ENCODE measurements around the gene MPV17L2.
"Not testable (repeated sequence)": the region's sequence is repeated elsewhere in the genome, so short reads cannot be mapped to it uniquely, and the experiment has no call there.

MPV17L2 gene

DNA sequence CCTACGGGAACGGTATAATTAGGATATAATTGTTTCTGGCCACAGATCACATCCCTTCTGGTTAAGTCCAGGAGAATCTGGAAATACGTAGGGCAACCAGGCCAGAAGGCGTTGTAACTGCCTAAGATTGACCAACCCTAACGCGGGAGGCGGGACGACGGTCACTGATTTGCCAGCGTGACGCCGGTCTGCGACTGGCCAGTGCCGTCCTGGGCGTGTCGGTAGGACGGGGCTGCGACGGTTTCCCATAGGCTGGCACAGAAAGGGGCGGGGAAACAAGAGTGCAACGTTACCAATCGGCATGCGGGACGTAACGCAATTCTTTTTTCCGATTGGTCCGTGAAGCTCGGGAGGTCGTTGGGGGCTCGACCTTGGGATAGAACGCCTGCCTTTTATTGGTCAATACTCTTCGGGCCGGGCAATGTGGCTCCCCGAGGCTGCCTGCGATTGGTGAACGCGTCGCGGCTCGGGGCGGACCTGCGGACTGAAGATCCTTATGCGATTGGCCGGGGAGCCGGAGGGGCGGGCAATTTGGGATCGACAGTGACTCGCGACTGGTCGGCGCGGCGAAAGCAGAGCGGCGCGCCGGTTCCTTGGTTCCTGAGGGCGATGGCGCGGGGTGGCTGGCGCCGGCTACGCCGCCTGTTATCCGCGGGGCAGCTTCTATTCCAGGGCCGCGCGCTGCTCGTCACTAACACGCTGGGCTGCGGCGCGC, at the start of gene MPV17L2:
MPV17L2 (plus strand) TSS at position 546 of the 715 bp plus-strand sequence; CDS start at position 610, 64 bp downstream.
- DNase-seq (ENCODE audit: low read depth): peak; percentile 93

DNA sequence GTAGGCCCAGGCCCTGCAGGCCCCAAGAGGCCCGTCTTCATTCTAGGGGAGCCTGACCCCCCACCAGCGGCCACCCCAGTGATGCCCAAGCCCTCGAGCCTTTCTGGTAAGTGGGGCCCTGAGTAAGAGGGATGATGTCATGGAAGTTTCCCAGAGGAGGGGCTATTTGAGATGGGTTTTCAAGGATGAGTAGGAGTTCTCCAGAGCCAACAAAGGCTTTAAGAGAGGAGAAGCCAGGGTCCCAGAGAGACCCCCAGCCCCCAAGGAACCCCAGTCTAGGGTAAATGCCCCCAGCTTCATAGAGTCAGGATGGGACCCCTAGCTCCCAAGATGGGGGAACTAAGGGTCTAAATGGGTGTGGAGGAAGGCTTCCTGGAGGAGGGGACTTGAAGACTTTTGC, 49.1 kb upstream of the MPV17L2 start:
- no peak for DNase-seq (ENCODE audit: low read depth)

DNA sequence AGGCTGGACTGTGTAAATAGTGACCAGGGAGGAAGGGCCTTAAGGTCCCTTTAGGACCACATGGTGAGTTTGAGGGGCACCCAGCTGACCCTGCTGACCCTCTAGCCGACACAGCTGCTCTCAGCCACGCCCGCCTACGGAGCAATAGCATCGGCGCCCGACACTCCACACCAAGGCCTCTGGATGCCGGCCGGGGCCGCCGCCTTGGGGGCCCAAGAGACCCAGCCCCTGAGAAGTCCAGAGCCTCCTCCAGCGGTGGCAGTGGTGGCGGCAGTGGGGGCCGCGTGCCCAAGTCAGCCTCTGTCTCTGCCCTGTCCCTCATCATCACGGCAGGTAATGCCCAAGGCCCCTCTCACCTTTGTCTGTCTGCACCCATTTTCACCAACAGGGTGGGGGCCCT, 48.7 kb upstream of the MPV17L2 start:
- DNase-seq (ENCODE audit: low read depth): no peak

- no peak for DNase-seq (ENCODE audit: low read depth)
These were observed 48.1 kb upstream of the MPV17L2 start for GRCh38 chr19:18144906-18145305.

DNA sequence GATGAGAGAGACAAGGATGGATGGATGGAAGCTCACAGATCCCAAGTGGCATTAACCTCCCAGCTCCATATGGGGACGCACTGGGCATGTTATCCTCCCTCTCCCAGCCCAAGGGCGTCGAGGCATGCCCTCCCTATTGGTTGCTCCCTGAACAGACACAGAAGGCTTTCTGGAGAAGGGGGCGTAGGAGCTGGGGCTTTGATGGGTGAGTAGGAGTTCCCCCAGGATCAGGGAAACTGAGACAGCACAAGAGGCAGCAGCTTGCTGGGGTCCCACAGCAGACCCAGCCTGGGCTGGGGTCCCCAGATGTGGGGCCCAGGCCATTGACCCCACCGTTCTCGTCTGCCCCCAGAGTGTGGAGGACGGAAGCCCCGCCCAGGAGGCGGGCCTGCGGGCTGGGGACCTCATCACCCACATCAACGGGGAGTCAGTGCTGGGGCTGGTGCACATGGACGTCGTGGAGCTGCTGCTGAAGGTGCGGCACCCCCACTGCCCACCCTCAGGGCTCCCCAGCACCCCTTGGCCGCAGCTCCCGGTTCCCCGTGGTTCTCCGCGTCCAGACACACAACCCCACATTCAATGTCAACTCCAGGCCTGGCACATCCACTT, 47.5 kb upstream of the MPV17L2 start:
- no peak for DNase-seq (ENCODE audit: low read depth)

DNA sequence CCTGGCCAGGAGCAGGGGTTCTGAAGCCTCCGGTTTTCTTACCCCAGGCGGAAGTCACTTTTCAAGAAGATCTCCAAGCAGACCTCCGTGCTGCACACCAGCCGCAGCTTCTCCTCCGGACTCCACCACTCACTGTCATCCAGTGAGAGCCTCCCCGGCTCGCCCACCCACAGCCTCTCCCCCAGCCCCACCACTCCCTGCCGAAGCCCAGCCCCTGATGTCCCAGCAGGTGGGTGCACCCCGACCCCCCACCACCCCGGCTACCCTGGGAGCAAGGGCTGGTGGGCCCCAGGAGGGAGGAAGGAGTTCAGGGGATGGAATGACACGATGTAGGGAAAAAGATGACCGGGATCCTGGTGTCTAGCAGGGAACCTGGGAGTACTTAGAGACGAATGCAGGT, 45.6 kb upstream of the MPV17L2 start:
- DNase-seq (ENCODE audit: low read depth): no peak

DNA sequence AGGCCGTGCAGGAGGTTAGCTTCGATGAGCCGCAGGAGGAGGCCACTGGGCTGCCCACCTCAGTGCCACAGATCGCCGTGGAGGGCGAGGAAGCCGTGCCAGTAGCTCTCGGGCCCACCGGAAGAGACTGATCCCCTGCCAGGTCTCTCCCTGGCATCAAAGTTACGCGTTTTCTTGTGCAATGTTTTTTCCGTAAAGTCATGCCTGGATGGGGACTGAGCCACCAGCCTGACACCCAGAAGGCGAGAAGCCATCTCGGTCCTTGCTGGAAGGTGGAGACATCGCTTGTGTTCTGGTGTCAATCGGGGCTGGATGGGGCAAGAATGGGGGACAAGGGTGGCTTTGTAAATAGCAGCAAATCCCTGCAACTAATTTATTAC, 43.4 kb upstream of the MPV17L2 start:
- DNase-seq (ENCODE audit: low read depth): no peak

DNA sequence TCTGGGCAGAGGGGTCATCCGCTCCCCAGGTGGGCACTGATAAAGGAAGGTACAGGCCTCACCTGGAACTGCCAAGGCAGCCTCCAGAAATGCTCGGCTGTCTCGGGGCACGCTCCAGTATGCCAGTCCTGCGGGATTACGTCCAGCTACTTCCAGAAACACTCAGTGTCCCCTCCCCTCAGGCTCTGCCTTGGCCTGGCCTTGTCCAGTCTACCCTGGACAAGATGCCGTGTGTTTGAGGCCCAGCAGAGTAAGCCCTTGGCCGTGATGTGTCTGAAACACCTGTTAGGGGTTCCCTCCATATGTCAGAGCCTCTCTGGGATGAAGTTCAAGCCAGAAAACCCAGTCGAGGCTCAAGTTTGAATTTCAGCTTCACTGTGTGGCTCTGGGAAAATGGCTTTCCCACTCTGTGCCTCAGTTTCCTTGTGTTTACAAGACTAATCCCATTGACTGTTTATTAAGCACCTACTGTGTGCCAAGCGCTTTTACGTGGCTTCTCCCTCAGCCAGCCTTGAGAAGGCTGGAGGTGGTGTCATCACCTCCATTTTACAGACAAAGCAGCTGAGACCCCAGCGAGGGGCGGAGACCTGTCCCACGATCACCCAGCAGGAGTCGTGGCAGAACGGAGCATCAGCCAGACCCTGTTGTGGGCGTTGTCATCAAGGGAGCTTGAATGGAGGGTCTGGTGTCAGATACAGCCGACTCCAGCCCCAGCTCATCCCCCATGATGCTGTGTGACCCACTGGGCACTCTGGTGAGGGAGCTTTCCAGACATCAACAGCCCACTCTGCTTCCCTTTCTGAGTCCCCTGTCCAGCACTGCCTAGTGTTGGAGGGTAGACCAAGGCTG, 42.0 kb upstream of the MPV17L2 start:
- no peak for DNase-seq (ENCODE audit: low read depth)

DNA sequence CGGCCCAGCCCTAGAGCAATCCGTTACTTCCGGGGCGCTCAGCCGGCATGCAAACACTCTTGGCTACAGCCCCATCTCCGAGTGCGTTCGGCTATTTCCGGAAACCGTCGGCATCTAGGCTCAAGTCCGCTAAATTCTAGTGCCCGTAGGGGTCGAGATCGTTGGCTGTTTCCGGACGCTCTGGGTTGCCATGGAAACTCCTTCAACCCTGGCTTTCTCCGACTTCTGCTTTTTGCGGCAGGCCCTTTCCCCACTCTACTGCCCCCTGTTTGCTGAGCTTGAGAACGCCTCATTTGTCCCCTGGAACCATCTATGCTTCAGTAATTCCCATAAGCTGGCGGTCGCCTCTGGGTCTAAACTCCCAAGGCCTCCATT, 40.6 kb upstream of the MPV17L2 start:
- peak; percentile 88 for DNase-seq (ENCODE audit: low read depth)

DNA sequence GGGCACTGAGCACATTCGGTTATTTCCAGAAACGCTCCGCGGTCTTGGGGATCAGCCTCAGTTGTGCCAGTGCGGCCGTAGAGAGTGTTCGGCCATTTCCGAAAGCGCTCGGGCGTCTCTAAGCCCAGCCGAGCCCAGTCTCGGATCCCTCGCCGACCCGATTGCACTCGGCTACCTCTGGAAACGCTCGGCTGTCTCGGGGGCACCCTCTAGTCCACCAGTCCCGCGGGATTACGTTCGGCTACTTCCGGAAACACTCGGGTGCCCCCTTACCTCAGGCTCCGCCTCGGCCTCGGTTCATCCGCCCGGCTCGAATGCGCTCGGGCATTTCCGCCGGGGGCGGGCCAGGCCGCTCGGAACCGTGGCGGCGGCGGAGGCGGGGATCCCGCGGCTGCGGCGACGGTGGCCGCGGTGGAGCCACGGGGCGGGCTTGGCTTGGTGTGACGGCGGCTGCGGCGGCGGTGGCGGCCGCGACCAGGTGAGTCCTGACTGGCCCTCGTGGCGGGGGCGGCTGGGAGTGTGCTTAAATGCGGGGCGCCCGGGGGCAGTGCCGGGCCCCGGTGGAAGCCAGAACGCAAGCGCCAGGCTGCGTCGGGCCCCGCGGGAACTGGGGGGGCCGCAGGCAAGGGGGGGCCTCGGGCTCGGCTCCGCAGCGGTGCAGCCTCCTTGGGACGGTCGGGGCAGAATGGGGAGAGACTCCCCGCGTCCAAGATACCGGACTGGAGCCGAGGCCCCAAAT, 40.0 kb upstream of the MPV17L2 start, which contains the start of gene PIK3R2:
PIK3R2 (plus strand) TSS at position 347 of the 739 bp plus-strand sequence. CDS start 2,717 bp downstream, outside the sequence.
- peak; percentile 98 for DNase-seq (ENCODE audit: low read depth)

- DNase-seq (ENCODE audit: low read depth): no peak
These were observed 39.4 kb upstream of the MPV17L2 start for GRCh38 chr19:18153556-18154134.

DNA sequence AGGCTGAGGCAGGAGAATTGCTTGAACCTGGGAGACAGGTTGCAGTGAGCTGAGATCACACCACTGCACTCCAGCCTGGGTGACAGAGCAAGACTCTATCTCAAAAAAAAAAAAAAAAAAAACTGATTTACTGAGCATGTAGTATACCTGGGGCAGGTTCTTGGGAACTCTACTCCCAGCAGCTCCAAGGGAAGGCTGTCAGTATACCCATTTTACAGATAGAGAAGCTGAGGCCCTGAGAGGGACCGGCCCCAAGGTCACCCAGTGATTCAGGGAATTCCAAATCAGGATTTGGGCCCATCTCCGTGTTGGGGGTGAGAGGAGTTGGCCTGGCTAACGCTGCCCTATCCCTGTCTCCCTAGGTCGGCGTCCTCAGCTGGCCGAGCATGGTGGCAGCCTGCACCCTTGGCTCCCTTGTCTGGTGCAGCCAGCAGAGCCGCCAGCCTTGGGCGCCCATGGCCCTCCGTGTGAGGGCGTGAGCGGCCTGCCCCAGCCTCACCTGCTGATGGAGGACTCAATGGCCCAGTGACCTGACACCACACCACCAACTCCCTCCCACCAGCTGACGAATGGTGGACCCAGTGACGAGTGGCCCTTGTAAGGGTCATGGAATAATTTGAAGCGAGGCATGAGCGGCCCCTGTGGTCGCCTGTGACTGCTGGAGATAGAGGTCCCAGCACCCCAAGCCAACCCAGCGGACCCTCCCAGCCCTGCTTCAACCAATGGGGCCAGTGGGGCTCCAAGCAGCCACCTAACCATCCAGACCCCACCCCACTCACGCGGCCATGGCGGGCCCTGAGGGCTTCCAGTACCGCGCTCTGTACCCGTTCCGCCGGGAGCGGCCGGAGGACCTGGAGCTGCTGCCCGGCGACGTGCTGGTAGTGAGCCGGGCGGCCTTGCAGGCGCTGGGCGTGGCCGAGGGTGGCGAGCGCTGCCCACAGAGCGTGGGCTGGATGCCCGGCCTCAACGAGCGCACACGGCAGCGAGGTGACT, 37.6 kb upstream of the MPV17L2 start:
- DNase-seq (ENCODE audit: low read depth): no peak

- no peak for DNase-seq (ENCODE audit: low read depth)
These were observed 36.8 kb upstream of the MPV17L2 start for GRCh38 chr19:18156268-18156667.

- DNase-seq (ENCODE audit: low read depth): no peak
These were observed 36.1 kb upstream of the MPV17L2 start for GRCh38 chr19:18156841-18157464.

DNA sequence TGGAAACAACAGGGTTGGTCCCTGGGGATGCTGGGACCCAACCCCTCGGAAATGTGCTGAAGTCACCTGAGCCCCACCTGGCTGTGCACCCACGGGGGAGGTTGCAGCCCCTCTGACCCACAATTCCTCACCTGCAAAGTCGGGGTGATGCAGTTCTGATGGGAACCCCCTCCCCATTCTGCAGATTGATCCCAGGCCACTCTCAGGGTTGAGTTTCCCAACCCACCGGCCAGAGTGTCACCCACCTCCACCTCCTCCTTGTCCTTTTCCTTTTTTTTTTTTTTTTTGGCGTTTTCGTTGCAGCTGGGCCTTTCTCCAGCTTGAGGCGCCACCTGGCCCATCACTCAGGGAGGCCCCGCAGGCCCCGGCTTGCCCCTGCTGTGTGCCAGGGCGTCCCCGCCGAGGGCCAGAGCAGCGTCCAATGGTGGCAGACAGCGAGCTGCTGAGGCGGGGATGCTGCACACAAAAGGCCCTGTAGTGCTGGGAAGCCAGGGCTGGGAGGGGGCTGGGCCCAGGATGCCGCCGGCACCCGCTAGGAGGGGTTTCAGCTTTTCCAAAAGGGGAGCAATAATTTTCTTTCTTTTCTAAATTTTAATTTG, 35.5 kb upstream of the MPV17L2 start:
- DNase-seq (ENCODE audit: low read depth): no peak

DNA sequence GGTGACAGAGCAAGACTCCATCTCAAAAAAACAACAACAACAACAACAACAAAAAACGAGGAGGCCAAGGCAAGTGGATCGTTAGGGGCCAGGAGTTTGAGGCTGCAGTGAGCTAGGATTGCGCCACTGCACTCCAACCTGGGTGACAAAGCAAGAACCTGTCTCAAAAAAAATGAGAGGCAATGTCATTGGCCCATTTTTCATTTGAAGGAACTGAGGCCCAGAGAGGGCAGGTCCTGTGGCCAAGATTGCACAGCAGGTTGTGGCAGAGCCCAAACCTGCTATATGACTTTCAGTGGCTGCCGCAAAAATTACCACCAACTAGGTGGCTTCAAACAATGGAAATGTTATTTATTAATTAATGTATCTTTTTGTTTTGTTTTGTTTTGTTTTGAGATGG, 34.6 kb upstream of the MPV17L2 start:
- no peak for DNase-seq (ENCODE audit: low read depth)

GRCh38 chr19:18159059-18159616, 33.9 kb upstream of the MPV17L2 start:
- not testable (repeated sequence) for DNase-seq (ENCODE audit: low read depth)

DNA sequence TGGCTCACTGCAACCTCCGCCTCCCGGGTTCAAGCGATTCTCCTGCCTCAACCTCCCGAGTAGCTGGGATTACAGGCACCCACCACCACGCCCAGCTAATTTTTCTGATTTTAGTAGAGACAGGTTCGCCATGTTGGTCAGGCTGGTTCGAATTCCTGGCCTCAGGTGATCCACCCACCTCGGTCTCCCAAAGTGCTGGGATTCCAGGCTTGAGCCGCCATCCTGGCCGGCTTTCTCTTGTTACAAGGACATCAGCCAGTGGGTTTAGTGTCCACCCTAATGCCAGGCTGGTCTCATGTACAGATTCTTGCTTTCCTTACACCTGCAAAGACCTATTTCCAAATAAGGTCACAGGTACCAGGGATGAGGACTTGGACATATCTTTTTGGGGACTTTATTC, 33.2 kb upstream of the MPV17L2 start:
- DNase-seq (ENCODE audit: low read depth): no peak

- no peak for DNase-seq (ENCODE audit: low read depth)
These were observed 32.5 kb upstream of the MPV17L2 start for GRCh38 chr19:18160493-18160970.
